ENCODE measurements around the gene TULP4.
"Not testable (repeated sequence)": the region's sequence is repeated elsewhere in the genome, so short reads cannot be mapped to it uniquely, and the experiment has no call there.

The TULP4 gene

DNA sequence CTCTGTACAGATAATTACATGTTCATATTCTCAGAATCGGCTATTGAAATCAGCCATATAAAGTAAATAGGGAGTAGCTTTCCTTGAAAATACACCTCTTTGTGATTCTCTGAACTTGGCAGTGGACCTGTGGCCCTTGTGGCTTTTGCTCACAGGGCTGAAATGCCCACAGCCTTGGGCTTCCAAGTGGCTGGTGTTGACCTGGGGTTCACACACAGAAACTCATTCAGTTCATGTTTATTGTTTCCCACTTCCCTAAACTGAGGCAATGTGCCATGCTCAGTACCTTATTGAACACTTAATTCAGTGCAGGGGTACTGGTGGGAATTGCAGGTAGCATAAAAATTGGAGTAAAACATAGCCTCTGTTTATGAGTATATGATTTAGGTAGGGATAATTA, 19.1 kb upstream of the TULP4 start:
- no peak for DNase-seq (ENCODE audit: extremely low read depth in 1 of 2, low read depth in 1 of 2)

- not testable (repeated sequence) for DNase-seq (ENCODE audit: extremely low read depth in 1 of 2, low read depth in 1 of 2)
Measured at GRCh38 chr6:158295976-158296853, 16.1 kb upstream of the TULP4 start.

DNA sequence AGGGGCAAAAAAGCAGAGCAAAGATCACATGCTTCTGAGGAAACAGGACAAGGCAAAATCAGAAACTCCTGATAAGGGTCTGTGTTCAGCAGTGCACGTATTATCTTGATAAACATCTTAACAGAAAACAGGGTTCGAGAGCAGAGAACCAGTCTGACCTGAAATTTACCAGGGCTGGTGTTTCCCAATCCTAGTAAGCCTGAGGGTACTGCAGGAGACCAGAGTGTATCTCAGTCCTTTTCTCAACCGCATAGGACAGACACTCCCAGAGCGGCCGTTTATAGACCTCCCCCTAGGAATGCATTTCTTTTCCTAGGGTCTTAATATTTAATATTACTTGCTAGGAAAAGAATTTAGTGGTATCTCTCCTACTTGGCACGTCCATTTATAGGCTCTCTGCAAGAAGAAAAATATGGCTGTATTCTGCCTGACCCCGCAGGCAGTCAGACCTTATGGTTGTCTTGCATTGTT, 15.4 kb upstream of the TULP4 start:
- DNase-seq (ENCODE audit: extremely low read depth in 1 of 2, low read depth in 1 of 2), result not testable (repeated sequence)

DNA sequence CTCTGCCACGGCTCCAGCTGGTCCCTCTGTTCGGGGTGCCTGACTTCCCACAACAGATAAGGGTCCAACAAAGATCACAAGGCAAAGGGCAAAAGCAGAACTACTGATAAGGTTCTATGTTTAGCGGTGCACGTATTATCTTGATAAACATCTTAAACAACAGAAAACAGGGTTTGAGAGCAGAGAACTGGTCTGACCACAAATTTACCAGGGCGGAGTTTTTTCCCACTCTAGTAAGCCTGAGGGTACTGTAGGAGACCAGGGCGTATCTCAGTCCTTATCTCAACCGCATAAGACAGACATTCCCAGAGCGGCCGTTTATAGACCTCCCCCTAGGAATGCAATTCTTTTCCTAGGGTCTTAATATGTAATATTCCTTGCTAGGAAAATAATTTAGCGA, 14.6 kb upstream of the TULP4 start:
- DNase-seq (ENCODE audit: extremely low read depth in 1 of 2, low read depth in 1 of 2), result not testable (repeated sequence)

GRCh38 chr6:158300306-158301143, 11.7 kb upstream of the TULP4 start:
- not testable (repeated sequence) for DNase-seq (ENCODE audit: extremely low read depth in 1 of 2, low read depth in 1 of 2)

DNA sequence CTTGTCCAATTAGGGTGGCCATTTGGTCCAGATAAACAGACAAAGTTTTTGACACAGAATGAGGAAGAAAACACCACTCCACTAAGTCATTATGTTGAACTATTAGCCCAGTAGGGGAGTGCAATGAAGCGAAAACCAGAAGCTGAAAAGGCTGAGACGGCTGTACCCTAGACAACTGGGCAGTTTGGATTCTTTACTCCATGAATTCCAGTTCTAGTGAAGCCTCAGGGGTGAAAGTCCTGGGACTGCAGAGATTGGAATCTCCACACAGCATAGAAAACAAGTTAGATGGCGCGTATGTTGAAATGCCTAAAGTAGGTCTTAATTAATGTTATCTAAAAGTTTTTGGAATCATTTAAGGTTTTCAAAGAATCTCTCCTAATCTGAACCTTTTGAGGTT, 10.7 kb upstream of the TULP4 start:
- not testable (repeated sequence) for DNase-seq (ENCODE audit: extremely low read depth in 1 of 2, low read depth in 1 of 2)

DNA sequence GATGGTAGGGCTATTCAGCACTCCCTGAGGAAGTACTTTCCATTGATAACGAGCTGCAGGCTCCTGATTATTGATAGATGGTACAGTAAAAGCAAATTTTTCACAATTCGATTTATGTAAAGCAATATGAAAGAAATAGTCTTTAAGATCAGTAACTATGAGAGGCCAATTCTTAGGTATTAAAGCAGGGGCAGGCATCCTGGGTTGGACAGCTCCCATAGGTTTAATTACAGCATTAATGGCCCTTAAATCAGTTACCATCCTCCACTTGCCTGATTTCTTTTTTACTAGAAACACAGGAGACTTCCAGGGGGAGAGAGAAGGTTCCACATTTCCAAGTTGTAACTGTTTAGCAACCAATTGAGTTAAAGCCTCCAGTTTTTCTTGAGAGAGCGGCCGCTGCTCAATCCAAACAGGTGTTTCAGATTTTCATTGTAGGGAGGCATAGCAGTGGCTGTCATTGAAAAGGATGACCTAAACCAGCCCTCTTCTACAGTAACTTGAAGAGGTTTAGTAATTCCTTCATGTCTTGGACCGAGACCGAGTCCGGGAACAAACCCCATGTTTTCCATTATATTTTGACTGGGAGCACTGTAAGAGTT, 10.0 kb upstream of the TULP4 start:
- DNase-seq (ENCODE audit: extremely low read depth in 1 of 2, low read depth in 1 of 2), result not testable (repeated sequence)

- no peak for DNase-seq (ENCODE audit: extremely low read depth in 1 of 2, low read depth in 1 of 2)
Measured at GRCh38 chr6:158303210-158303731, 9.0 kb upstream of the TULP4 start.

DNA sequence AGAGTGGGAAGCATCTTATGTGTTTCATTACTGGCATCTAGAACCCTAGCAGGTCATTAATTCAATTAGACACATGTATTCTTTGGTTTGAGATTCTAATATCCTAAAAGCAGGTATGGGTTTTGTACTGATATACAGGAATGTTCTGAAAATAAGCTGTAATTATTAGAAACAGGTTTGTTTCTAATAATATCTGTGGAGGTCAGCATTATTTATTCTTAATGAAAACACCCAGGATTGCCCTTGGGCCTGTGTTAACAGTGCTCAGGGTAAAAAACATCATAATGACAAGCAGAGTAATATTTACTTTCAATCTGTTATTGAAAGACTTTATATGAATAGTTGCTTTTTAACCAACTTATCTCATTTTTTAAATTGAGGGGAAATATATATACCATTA, 8.0 kb upstream of the TULP4 start:
- DNase-seq (ENCODE audit: extremely low read depth in 1 of 2, low read depth in 1 of 2), result no peak

GRCh38 chr6:158309814-158310213, 2.5 kb upstream of the TULP4 start:
- DNase-seq (ENCODE audit: extremely low read depth in 1 of 2, low read depth in 1 of 2), result no peak

- no peak for DNase-seq (ENCODE audit: extremely low read depth in 1 of 2, low read depth in 1 of 2)
Measured at GRCh38 chr6:158311193-158311592, 1.1 kb upstream of the TULP4 start.

DNA sequence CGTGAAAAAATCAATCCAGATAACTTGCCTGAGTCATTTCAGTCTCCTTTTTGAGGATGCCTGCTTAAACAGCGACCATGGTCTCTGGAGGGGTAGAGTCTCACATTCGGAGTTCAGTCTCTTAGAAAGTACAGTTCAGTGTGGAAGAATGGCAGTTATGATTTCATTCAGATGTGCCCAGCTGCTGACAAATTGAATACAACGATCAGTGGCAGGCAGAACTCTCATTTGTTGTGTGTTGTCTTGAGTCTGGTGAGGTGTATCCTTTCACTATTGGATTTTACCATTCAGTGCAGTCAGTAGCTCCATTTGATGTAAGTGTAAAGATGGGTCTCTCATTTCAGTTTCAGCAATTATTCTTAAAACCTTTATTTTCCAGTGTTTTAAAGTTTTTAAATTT, 639 bp upstream of the TULP4 start:
- DNase-seq (ENCODE audit: extremely low read depth in 1 of 2, low read depth in 1 of 2), result no peak

DNA sequence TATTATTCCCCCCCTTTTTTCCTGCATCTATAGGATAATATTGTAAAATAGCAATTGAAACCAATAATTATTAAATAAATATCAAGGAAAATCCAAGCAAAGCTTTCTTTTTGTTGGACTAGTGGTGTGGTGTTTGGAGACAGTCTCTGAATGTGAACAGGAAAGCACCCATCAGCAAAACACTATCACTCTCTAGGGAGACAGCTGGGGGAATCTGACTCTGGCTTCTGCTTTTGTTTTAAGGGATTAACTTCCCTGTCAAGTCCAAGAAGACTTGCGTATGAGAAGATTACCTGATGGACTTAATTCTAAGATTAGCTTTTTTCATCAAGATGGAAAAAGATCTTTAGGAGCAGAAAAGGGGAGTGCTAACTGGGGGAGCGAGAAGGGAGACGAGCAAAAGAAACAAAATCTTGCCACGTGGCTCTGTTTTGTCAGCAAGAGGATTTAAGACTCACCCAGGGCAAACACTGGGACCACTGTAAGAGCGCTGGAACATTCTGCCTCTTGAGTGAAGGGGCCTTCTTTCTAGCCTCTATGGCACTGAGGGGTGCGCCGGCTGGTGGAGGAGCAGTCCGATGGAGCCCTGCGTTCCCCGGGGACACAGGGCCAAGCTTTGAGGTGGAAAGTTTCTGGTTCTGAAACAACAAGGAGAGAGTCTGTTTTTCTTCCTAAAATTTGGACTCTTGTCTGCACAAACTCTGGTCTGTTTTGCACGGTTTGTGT, 570 bp downstream of the TULP4 start:
- DNase-seq (ENCODE audit: extremely low read depth in 1 of 2, low read depth in 1 of 2), result no peak

- DNase-seq (ENCODE audit: extremely low read depth in 1 of 2, low read depth in 1 of 2), result no peak
Measured at GRCh38 chr6:158313989-158314388, 1.7 kb downstream of the TULP4 start.

- DNase-seq (ENCODE audit: extremely low read depth in 1 of 2, low read depth in 1 of 2), result no peak
Measured at GRCh38 chr6:158314737-158315136, 2.5 kb downstream of the TULP4 start.

- DNase-seq (ENCODE audit: extremely low read depth in 1 of 2, low read depth in 1 of 2), result no peak
Measured at GRCh38 chr6:158316022-158316421, 3.8 kb downstream of the TULP4 start.

DNA sequence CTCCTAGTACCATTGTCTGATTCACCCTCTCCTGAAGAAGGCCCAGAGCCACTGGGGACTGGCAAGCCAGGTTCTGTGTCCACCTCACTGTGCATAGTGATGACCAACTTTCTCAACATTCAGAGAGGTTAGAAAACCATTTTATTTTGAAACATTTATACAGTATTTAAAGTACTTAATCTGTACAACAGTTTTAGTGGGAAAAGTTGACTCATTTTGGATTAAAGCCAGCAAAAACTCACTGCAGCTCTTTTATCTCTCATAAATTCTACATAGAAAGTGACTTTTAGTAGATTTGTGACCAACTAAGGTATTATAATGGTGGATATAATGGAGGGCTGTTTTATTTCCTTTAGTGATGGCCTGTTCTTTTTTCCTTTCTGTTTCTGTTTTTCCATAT, 9.7 kb downstream of the TULP4 start:
- no peak for DNase-seq (ENCODE audit: extremely low read depth in 1 of 2, low read depth in 1 of 2)

GRCh38 chr6:158322400-158322723, 10.1 kb downstream of the TULP4 start:
- no peak for DNase-seq (ENCODE audit: extremely low read depth in 1 of 2, low read depth in 1 of 2)

GRCh38 chr6:158322724-158323560, 10.7 kb downstream of the TULP4 start:
- DNase-seq (ENCODE audit: extremely low read depth in 1 of 2, low read depth in 1 of 2), result no peak

DNA sequence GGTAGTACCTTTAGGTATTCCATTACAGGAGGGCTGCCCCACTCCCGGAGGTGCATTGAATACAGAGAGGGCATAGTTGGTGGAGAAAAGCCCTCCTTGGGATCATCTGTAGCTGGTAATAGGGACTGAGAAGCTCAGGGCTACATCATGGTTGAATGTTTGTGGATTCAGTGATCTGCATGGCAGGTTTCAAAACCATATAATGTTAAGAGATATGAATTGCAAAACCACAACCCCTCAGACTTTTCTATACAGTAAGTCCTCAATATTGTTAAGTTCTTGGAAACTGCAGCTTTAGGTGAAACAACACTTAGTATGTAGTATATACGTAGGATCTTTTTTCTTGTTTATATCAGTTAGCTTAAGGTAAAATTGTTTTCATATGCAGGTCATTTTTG, 11.3 kb downstream of the TULP4 start:
- no peak for DNase-seq (ENCODE audit: extremely low read depth in 1 of 2, low read depth in 1 of 2)
